Caco-2 (cell line): ENCODE data around the gene SRGAP3. TPM values are rescaled to one million over a fixed set of nuclear protein-coding genes. Genes with fewer than 3 reads are reported as not detected.

ENCODE experiments used
- BruUV-seq: library from RNA; stranded (reverse); fragments of 400-500 nt; replicated peaks from 2 replicates; lab custom pipeline; 2021; lab: Mats Ljungman, UMichigan
- CTCF ChIA-PET: fragments of 300-600 bp; sonication (Branson Sonifier 250); formaldehyde crosslinking; loops from one replicate; lab custom pipeline; 2022; ENCODE audit warnings: antibody characterized with exemption; lab: Charles Lee
- POLR2A ChIA-PET: fragments of 300-600 bp; sonication (Branson Sonifier 250); formaldehyde crosslinking; loops from one replicate; lab custom pipeline; 2022; ENCODE audit warnings: antibody characterized with exemption; lab: Charles Lee
- DNase-seq, 2 experiments: peaks; one replicate each; pipeline versions ENCODE4 v3.0.0 to v3.0.0-alpha.2; 2020 to 2022
- H3K27me3 ChIP-seq: replicated peaks from 2 replicates; pipeline ENCODE4 v1.6.0; 2011; ENCODE audit warnings: low read length; ENCODE audit not compliant: control insufficient read depth, insufficient read depth
- H3K36me3 ChIP-seq: 2 replicates; pipeline ENCODE4 v1.5.1; 2011; ENCODE audit warnings: low read length; ENCODE audit not compliant: control insufficient read depth, insufficient read depth
- H3K4me1 ChIP-seq: fragments of 250-450 bp; sonication (Bioruptor Pico); 2 replicates; pipeline ENCODE4 v1.5.1; 2020; ENCODE audit warnings: mild to moderate bottlenecking
- H3K4me3 ChIP-seq: 2 replicates; pipeline ENCODE4 v1.5.1; 2011; ENCODE audit warnings: low read depth, mild to moderate bottlenecking, control low read depth, low read length
- H3K9me3 ChIP-seq: fragments of 250-450 bp; sonication (Bioruptor Pico); 2 replicates; pipeline ENCODE4 v1.5.1; 2020; ENCODE audit warnings: mild to moderate bottlenecking, moderate library complexity
- H3K27ac Mint-ChIP-seq: one replicate; pipeline ENCODE4 v1.8.0; 2022; ENCODE audit warnings: mixed read lengths; ENCODE audit not compliant: unreplicated experiment
- H3K27me3 Mint-ChIP-seq: one replicate; pipeline ENCODE4 v1.8.0; 2022; ENCODE audit warnings: mixed read lengths; ENCODE audit not compliant: insufficient read depth, unreplicated experiment
- H3K36me3 Mint-ChIP-seq: one replicate; pipeline ENCODE4 v1.8.0; 2022; ENCODE audit warnings: mild to moderate bottlenecking, mixed read lengths; ENCODE audit not compliant: insufficient read depth, unreplicated experiment
- H3K4me1 Mint-ChIP-seq: one replicate; pipeline ENCODE4 v1.8.0; 2022; ENCODE audit warnings: low read depth, mixed read lengths; ENCODE audit not compliant: unreplicated experiment
- H3K4me3 Mint-ChIP-seq: one replicate; pipeline ENCODE4 v1.8.0; 2022; ENCODE audit warnings: mild to moderate bottlenecking, moderate library complexity, mixed read lengths; ENCODE audit not compliant: unreplicated experiment
- H3K9me3 Mint-ChIP-seq: one replicate; pipeline ENCODE4 v1.8.0; 2022; ENCODE audit warnings: mixed read lengths; ENCODE audit not compliant: unreplicated experiment
- intact Hi-C: fragments of 100-400 bp; cut with micrococcal nuclease; formaldehyde crosslinking; loops from one replicate; pipeline ENCODE4 v1.10.0; 2022; ENCODE audit not compliant: unreplicated experiment
- total RNA-seq: library from RNA; stranded (reverse); gene quantifications from 2 replicates; pipeline ENCODE4 v1.2.3, GENCODE V29; 2022
- TF ChIP-seq, protein P1 (sequence below), 2 experiments: fragments of 200-600 bp in 1 of 2; IDR thresholded peaks; 1 replicate in 1 of 2; 2 replicates in 1 of 2; pipeline versions ENCODE4 v1.5.1 to v1.8.0; 2011 to 2022; ENCODE audit warnings: antibody characterized with exemption in 1 of 2, control low read depth in 1 of 2, inconsistent platforms in 1 of 2, low read depth in 1 of 2, low read length in 1 of 2, mild to moderate bottlenecking in 1 of 2, moderate library complexity in 1 of 2; ENCODE audit not compliant: insufficient read depth in 1 of 2, severe bottlenecking in 1 of 2, unreplicated experiment in 1 of 2

The SRGAP3 gene
- total RNA-seq, 1 experiment from 2014 or later: 1.3 TPM

DNA sequence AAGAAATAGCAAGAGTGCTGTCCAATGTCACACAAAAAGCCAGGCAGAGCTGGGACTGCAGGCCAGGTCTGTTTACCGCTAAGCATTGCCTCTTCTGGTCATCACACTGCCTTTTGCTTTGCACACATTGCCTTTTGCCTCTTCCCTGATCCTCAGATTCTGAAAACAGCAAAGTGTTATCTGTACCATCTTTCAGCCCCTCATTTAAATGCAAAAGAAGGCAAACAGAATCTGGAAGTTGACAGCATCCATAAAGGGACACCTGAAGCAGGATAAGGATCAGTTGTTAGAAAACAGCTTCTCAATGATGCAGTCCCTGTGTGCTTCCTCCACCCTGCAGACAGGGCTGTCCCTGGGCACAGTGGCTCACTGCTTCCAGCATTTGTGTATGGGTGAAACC is 179.5 kb downstream of the SRGAP3 start:
- TF ChIP-seq, protein P1, sequence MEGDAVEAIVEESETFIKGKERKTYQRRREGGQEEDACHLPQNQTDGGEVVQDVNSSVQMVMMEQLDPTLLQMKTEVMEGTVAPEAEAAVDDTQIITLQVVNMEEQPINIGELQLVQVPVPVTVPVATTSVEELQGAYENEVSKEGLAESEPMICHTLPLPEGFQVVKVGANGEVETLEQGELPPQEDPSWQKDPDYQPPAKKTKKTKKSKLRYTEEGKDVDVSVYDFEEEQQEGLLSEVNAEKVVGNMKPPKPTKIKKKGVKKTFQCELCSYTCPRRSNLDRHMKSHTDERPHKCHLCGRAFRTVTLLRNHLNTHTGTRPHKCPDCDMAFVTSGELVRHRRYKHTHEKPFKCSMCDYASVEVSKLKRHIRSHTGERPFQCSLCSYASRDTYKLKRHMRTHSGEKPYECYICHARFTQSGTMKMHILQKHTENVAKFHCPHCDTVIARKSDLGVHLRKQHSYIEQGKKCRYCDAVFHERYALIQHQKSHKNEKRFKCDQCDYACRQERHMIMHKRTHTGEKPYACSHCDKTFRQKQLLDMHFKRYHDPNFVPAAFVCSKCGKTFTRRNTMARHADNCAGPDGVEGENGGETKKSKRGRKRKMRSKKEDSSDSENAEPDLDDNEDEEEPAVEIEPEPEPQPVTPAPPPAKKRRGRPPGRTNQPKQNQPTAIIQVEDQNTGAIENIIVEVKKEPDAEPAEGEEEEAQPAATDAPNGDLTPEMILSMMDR (IDR thresholded peaks at IDR 0.05; ENCODE audit: insufficient read depth in 1 of 2, low read depth in 1 of 2, low read length in 1 of 2, severe bottlenecking in 1 of 2, unreplicated experiment in 1 of 2): no peak
- ChIA-PET POLR2A (no interaction called here), CTCF (no interaction called here)
- intact Hi-C loops: no loop called here
- H3K27me3 ChIP-seq: no peaks in the 10 kb centered on the region
- H3K36me3 ChIP-seq: no peaks in the 10 kb centered on the region
- no peaks in the 10 kb centered on the region for H3K4me1 ChIP-seq
- H3K36me3 Mint-ChIP-seq: no peaks in the 10 kb centered on the region
- no peaks in the 10 kb centered on the region for H3K9me3 ChIP-seq
- no peak for DNase-seq
- peaks cover under 1% of the 10 kb centered on the region for H3K4me1 Mint-ChIP-seq
- H3K9me3 Mint-ChIP-seq: no peaks in the 10 kb centered on the region
- no peak overlapping the region for H3K4me3 ChIP-seq
- H3K27ac Mint-ChIP-seq: no peak overlapping the region
- H3K4me3 Mint-ChIP-seq: no peak overlapping the region
- no peaks in the 10 kb centered on the region for H3K27me3 Mint-ChIP-seq
- no TSS peak for BruUV-seq

DNA sequence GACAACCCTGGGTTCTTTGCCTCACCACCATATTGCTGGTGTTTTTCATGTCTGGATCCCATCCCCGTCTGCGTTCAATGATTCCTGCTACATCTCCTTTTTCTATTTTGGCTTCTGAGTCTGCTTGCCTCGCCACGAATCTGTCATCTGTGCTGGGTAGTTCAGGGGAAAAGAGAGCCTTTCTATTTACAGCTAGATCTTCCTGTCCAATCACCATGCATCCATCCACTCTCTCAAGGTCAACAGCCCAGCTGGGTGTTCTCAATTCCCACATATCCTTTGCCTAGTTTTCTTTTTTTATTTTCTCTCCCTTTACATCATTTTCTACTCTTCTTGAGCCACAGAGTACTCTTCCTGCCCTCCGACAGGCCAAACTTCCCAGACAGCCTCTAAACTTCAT is 181.4 kb downstream of the SRGAP3 start:
- Mint-ChIP-seq H3K4me3 (no peak overlapping the region), H3K27me3 (peaks cover 3% of the 10 kb centered on the region), H3K36me3 (no peaks in the 10 kb centered on the region), H3K27ac (no peak overlapping the region), H3K4me1 (no peaks in the 10 kb centered on the region), H3K9me3 (no peaks in the 10 kb centered on the region)
- Histone ChIP-seq H3K36me3 (no peaks in the 10 kb centered on the region), H3K4me1 (no peaks in the 10 kb centered on the region), H3K9me3 (no peaks in the 10 kb centered on the region), H3K4me3 (no peak overlapping the region), H3K27me3 (no peaks in the 10 kb centered on the region)
- DNase-seq: no peak
- no TSS peak for BruUV-seq
- CTCF ChIA-PET: no interaction called here
- POLR2A ChIA-PET: no interaction called here
- intact Hi-C loops: no loop called here
- TF ChIP-seq, protein P1 (IDR thresholded peaks at IDR 0.05; ENCODE audit: insufficient read depth in 1 of 2, low read depth in 1 of 2, low read length in 1 of 2, severe bottlenecking in 1 of 2, unreplicated experiment in 1 of 2): no peak

DNA sequence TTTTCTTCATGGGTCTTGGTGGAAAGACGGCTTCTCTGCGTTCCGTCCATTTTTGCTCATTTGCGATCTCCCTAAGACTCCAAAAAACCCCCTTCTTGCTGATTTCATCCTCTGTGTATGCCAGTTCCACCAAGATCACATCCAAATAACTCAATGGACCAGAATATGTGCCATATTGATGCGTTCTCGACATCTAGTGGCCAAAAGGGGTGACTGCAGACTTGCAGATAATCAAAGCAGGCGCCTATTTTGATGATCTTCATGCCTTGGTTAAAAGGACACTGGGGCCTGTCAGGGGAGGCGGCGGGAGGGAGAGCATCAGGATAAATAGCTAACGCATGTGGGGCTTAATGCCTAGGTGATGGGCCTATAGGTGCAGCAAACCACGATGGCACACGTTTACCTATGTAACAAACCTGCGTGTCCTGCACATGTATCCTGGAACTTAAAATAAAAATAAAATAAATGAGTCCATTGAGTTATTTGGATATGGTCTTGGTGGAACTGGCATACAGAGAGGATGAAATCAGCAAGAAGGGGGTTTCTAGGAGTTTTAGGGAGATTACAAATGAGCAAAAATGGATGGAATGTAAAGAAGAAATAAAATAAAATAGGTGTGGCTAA is 182.0 kb downstream of the SRGAP3 start:
- peaks cover 5% of the 10 kb centered on the region for H3K27me3 Mint-ChIP-seq
- ChIA-PET POLR2A (no interaction called here), CTCF (no interaction called here)
- no peak overlapping the region for H3K27ac Mint-ChIP-seq
- H3K4me3 ChIP-seq: no peak overlapping the region
- peak; percentile 53 to 58 for DNase-seq
- no peaks in the 10 kb centered on the region for H3K4me1 ChIP-seq
- H3K27me3 ChIP-seq: no peaks in the 10 kb centered on the region
- no peaks in the 10 kb centered on the region for H3K4me1 Mint-ChIP-seq
- intact Hi-C loops: loop anchor here (1.0 kb wide), 5 partner anchors 33 to 235 kb away; no protein-coding TSS in a partner anchor
- BruUV-seq: no TSS peak
- H3K9me3 ChIP-seq: peaks cover 4% of the 10 kb centered on the region; the same call in 1 of the 2 replicates
- no peak overlapping the region for H3K4me3 Mint-ChIP-seq
- TF ChIP-seq, protein P1 (IDR thresholded peaks at IDR 0.05; ENCODE audit: insufficient read depth in 1 of 2, low read depth in 1 of 2, low read length in 1 of 2, severe bottlenecking in 1 of 2, unreplicated experiment in 1 of 2): peak; percentile 79 to 90
- H3K9me3 Mint-ChIP-seq: peaks cover 5% of the 10 kb centered on the region
- H3K36me3 Mint-ChIP-seq: no peaks in the 10 kb centered on the region
- no peaks in the 10 kb centered on the region for H3K36me3 ChIP-seq
